Parathyroid adenoma (tissue), 2 donors: ENCODE results near the gene TMEM144.
"Not testable (repeated sequence)": the region's sequence is repeated elsewhere in the genome, so short reads cannot be mapped to it uniquely, and the experiment has no call there.

Experiments used
- H2AFZ ChIP-seq: fragments of 300-600 bp; sonication (generic); one replicate; pipeline ENCODE4 v1.7.0; 2017; ENCODE audit warnings: antibody characterized with exemption, mild to moderate bottlenecking
- H3K27ac ChIP-seq: fragments of 300-600 bp; sonication (generic); one replicate; pipeline ENCODE4 v1.7.0; 2017
- H3K27me3 ChIP-seq: fragments of 300-600 bp; sonication (generic); one replicate; pipeline ENCODE4 v1.7.0; 2017; ENCODE audit warnings: low read length; ENCODE audit not compliant: control insufficient read depth, insufficient read depth
- H3K36me3 ChIP-seq: fragments of 300-600 bp; sonication (generic); one replicate; pipeline ENCODE4 v1.7.0; 2017; ENCODE audit warnings: low read length; ENCODE audit not compliant: control insufficient read depth, insufficient read depth
- H3K4me1 ChIP-seq: fragments of 300-600 bp; sonication (generic); one replicate; pipeline ENCODE4 v1.7.0; 2017; ENCODE audit warnings: control low read depth
- H3K4me2 ChIP-seq: fragments of 300-600 bp; sonication (generic); one replicate; pipeline ENCODE4 v1.7.0; 2017; ENCODE audit warnings: low read length
- H3K4me3 ChIP-seq: fragments of 300-600 bp; sonication (generic); one replicate; pipeline ENCODE4 v1.7.0; 2017; ENCODE audit warnings: low read depth, low read length
- H3K79me2 ChIP-seq: fragments of 300-600 bp; sonication (generic); one replicate; pipeline ENCODE4 v1.7.0; 2017; ENCODE audit warnings: control low read depth
- H3K9ac ChIP-seq: fragments of 300-600 bp; sonication (generic); one replicate; pipeline ENCODE4 v1.7.0; 2017; ENCODE audit warnings: mild to moderate bottlenecking
- H3K9me3 ChIP-seq: fragments of 300-600 bp; sonication (generic); one replicate; pipeline ENCODE4 v1.7.0; 2017; ENCODE audit warnings: low read length; ENCODE audit not compliant: control insufficient read depth
- TF ChIP-seq, protein P1 (sequence below): fragments of 300-600 bp; sonication (generic); IDR thresholded peaks from one replicate; pipeline ENCODE4 v1.7.0; 2017; ENCODE audit warnings: antibody characterized with exemption, mild to moderate bottlenecking
- donor health status: primary hyperparathyroidism.

The TMEM144 gene

DNA sequence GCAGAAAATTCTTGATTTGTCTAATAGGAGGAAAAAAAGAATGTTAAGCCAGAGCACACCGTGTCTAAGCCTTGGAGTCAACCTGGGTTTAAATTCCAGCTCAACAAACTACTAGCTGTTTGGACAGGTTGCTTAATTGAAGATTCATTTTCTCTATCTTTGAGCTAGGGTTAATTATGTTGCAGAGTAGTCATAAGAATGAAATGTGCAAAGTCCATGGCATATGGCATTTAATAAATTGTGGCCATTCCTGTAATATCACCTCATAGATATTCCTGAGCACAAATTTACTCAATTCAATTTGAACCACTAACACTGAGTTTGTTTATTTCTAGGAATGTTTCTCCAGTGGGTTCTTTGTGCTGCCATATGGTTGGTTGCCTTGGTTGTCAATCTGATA lies 4.6 kb downstream of the TMEM144 start:
- Histone ChIP-seq H3K4me3 (no peak overlapping the region), H3K9me3 (no peaks in the 10 kb centered on the region), H3K4me1 (no peaks in the 10 kb centered on the region), H3K4me2 (no peak overlapping the region), H3K27me3 (no peaks in the 10 kb centered on the region), H2AFZ (no peak overlapping the region), H3K79me2 (no peaks in the 10 kb centered on the region), H3K9ac (no peak overlapping the region), H3K27ac (no peak overlapping the region), H3K36me3 (no peaks in the 10 kb centered on the region)
- TF ChIP-seq, protein P1, sequence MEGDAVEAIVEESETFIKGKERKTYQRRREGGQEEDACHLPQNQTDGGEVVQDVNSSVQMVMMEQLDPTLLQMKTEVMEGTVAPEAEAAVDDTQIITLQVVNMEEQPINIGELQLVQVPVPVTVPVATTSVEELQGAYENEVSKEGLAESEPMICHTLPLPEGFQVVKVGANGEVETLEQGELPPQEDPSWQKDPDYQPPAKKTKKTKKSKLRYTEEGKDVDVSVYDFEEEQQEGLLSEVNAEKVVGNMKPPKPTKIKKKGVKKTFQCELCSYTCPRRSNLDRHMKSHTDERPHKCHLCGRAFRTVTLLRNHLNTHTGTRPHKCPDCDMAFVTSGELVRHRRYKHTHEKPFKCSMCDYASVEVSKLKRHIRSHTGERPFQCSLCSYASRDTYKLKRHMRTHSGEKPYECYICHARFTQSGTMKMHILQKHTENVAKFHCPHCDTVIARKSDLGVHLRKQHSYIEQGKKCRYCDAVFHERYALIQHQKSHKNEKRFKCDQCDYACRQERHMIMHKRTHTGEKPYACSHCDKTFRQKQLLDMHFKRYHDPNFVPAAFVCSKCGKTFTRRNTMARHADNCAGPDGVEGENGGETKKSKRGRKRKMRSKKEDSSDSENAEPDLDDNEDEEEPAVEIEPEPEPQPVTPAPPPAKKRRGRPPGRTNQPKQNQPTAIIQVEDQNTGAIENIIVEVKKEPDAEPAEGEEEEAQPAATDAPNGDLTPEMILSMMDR = no peak

DNA sequence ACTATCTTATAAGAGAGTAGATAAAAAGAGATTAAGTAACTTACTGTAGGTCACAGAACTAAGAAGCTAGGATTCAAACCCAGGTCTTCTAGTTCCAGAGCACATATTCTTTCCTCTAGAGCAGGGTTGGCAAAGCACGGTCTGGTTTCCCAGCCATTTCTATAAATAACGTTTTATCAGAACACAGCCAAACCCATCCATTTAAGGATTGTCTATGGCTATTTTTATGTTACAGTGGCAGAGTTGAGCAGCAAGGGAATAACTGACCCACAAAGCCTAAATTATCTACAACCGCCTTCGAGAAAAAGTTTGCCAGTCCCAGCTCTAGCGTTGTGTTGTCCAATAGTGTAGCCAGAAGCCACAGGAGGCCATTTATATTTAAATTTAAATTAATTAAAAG lies 7.5 kb downstream of the TMEM144 start:
- Histone ChIP-seq H3K9me3 (no peaks in the 10 kb centered on the region), H3K9ac (no peak overlapping the region), H3K4me1 (no peaks in the 10 kb centered on the region), H3K27ac (no peak overlapping the region), H3K79me2 (no peaks in the 10 kb centered on the region), H3K27me3 (no peaks in the 10 kb centered on the region), H3K4me3 (no peak overlapping the region), H3K36me3 (no peaks in the 10 kb centered on the region), H2AFZ (no peak overlapping the region), H3K4me2 (no peak overlapping the region)
- TF ChIP-seq, protein P1 = no peak

DNA sequence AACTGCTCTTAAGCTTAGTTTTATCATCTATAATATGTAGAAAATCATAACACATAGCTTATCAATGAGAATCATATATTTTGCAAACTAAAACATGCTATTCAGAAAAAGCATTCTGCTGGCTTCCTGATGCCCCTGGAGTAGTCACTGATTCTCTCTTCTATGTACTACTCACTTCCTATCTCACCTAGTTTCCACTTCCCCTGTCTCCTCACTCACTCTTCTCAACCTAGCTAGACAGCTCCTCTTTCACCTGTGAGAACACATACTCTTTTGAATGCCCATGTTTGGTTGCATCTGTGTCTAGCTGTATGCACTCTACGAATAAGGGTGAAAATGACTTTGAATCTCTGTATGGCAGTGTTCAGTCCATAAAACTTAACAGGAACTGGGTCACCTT lies 9.3 kb downstream of the TMEM144 start:
- H3K36me3 ChIP-seq = no peaks in the 10 kb centered on the region
- H3K9ac ChIP-seq = no peak overlapping the region
- H3K4me3 ChIP-seq = no peak overlapping the region
- TF ChIP-seq, protein P1 = no peak
- H3K27me3 ChIP-seq = no peaks in the 10 kb centered on the region
- no peak overlapping the region for H2AFZ ChIP-seq
- H3K4me2 ChIP-seq = no peak overlapping the region
- no peak overlapping the region for H3K27ac ChIP-seq
- H3K79me2 ChIP-seq = no peaks in the 10 kb centered on the region
- H3K4me1 ChIP-seq = no peaks in the 10 kb centered on the region
- no peaks in the 10 kb centered on the region for H3K9me3 ChIP-seq

DNA sequence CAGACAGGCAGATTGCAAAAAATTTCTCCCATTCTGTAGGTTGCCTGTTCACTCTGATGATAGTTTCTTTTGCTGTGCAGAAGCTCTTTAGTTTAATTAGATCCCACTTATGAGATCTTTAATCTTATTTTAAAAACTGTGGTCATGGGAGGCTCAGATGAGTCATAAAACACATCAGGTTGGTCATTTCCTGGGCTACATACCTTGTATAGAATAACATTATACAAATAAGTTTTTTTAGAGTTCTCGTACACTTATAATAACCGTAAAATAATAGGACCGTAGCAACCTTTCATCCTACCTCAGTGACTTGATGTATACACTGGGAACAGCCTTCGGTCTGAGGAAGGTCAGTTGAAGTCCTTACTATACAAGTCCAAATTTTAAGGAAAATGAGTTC lies 14.0 kb downstream of the TMEM144 start:
- not testable (repeated sequence) for H2AFZ ChIP-seq, H3K4me2 ChIP-seq, H3K9ac ChIP-seq, H3K4me1 ChIP-seq, H3K9me3 ChIP-seq, H3K36me3 ChIP-seq, H3K79me2 ChIP-seq, H3K4me3 ChIP-seq, H3K27ac ChIP-seq, H3K27me3 ChIP-seq

DNA sequence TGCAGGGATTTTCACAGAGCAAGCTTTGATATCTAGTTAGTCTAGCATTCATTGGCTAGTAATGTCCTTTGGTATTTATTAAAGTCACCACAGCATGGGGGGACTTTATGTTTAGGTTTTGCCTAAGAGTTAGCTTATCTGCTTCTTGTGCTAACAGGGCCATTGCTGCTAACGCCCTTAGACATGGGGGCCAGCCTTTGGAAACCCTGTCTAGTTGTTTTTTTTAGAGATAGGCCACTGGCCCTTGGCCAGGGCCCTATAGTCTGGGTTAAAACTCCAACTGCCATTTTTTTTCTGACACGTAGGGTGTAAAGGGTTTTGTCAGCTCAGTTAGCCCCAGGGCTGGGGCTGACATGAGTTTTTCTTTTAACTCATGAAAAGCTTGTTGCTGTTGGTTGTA lies 14.7 kb downstream of the TMEM144 start:
- not testable (repeated sequence) for H2AFZ ChIP-seq, H3K4me2 ChIP-seq, H3K79me2 ChIP-seq, H3K36me3 ChIP-seq, H3K9me3 ChIP-seq, H3K27ac ChIP-seq, H3K27me3 ChIP-seq, H3K9ac ChIP-seq, H3K4me1 ChIP-seq, H3K4me3 ChIP-seq

DNA sequence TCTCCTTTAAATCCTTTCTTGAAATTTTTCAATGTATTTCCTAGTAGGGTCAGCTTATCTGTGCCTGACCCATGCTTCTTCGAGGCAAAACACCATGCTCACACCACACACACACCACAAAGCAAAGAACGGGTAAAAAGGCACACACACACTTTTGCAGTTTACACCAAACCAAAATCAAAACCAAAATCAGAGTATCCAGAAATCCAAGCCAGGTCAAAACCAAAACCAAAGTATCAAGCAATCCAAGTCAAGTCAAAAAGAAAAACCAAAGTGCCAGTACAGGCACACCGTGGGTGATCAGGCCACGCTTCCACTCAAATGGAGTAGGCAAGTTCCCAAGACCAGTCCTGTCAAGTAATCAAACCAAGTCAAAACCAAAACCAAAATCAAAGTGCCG lies 17.6 kb downstream of the TMEM144 start:
- H3K36me3 ChIP-seq, H3K27ac ChIP-seq: not testable (repeated sequence)

DNA sequence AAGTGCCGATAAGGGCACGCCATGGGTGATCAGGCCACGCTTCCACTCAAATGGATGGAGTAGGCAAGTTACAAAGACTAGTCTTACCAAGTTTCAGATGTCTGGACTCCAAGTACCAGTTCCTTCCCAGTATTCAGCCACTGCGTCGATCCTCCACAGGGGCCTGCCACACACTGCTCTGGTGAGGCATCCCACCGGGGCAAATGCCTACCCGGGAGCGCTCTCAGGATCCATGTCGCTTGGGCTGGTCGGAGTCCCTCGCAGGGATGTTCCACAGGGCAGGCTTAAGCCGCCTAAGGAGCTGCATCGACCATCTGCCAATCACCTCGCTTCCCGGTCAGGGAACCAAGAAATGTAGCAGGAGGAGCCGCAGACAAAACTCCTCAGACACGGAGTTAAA lies 18.1 kb downstream of the TMEM144 start:
- H3K4me3 ChIP-seq, H3K79me2 ChIP-seq, H2AFZ ChIP-seq, H3K4me2 ChIP-seq, H3K9me3 ChIP-seq, H3K9ac ChIP-seq, H3K4me1 ChIP-seq, H3K27me3 ChIP-seq, H3K27ac ChIP-seq, H3K36me3 ChIP-seq: not testable (repeated sequence)

More for the DNA sequence above, 17.6 kb downstream of the TMEM144 start:
- not testable (repeated sequence) for H3K4me3 ChIP-seq, H3K27me3 ChIP-seq, H3K4me2 ChIP-seq, H3K79me2 ChIP-seq, H3K9me3 ChIP-seq, H2AFZ ChIP-seq, H3K9ac ChIP-seq, H3K4me1 ChIP-seq
